Stomach (tissue), 4 donors: Measurements from ENCODE around the gene DEFB114.

Experiments used
- POLR2A ChIP-seq, 4 donors: fragments of 450-650 bp; IDR thresholded peaks; one replicate each; pipeline ENCODE4 v1.6.1; 2016; ENCODE audit warnings: antibody characterized with exemption in 4 of 4, control low read depth in 2 of 4, mild to moderate bottlenecking in 1 of 4, moderate library complexity in 1 of 4
- TF ChIP-seq, protein P1 (sequence below), 7 experiments: fragments of 450-650 bp in 4 of 7; fragments of 200-600 bp in 3 of 7; sonication (generic) in 3 of 7; IDR thresholded peaks; one replicate each; pipeline ENCODE4 v1.5.1; 2016 to 2019; ENCODE audit warnings: antibody characterized with exemption in 7 of 7, control low read depth in 2 of 7, mild to moderate bottlenecking in 1 of 7

DNA sequence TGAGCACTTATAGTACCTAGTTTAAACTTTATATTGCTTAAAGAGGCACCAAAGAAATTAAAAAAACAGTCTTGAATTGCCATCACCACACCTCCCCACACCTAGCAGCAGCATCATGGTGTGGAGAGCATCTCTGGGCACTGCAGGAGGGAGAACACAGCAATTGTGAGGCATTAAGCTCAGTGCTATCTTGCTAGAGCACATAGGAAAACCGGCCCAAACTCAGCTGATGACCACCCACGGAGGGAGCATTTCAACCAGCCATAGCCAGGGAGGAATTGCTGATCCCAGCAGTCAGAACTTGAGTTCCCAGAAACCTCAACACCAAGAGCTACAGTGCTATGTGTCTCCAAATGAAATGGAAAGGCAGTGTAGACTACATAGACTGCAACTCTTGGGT is 24.9 kb upstream of the DEFB114 start:
- TF ChIP-seq, protein P1, sequence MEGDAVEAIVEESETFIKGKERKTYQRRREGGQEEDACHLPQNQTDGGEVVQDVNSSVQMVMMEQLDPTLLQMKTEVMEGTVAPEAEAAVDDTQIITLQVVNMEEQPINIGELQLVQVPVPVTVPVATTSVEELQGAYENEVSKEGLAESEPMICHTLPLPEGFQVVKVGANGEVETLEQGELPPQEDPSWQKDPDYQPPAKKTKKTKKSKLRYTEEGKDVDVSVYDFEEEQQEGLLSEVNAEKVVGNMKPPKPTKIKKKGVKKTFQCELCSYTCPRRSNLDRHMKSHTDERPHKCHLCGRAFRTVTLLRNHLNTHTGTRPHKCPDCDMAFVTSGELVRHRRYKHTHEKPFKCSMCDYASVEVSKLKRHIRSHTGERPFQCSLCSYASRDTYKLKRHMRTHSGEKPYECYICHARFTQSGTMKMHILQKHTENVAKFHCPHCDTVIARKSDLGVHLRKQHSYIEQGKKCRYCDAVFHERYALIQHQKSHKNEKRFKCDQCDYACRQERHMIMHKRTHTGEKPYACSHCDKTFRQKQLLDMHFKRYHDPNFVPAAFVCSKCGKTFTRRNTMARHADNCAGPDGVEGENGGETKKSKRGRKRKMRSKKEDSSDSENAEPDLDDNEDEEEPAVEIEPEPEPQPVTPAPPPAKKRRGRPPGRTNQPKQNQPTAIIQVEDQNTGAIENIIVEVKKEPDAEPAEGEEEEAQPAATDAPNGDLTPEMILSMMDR (IDR thresholded peaks at IDR 0.05): no peak
- no peak for TF ChIP-seq POLR2A (IDR thresholded peaks at IDR 0.05)
